ENCODE results near the gene DEGS1.

The DEGS1 gene

DNA sequence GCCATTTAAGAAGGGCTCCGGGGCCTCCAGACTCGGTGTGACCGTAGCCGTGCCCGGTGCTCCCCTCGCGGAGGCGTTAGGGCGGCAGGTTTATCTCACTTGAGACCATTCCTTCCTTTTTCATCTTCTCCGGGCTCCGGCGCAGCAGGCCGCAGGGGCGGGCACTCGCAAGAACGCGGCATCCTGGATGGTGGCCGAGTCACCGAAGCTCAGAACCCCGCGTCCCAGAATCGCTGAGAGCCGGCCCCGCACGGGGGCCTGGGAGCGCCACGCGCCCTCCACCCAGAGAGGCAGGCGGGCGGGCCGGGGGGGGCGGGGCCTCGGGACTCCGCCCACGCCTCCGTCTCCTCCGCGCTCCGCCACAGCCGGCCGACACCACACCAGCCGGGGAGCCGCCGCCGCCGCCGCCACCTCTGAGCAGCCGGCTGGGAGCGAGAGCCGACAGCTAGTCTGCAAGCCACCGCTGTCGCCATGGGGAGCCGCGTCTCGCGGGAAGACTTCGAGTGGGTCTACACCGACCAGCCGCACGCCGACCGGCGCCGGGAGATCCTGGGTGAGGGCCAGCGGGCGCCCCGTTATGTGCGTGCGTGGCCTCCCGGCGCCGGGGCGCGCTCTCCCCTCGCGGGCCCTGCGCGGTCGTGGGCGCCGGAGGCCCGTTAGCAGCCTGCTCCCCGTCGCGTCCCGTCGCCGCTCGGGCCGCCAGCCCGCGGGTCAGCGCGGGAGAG, at the start of gene DEGS1:
Gene DEGS1, plus strand, starts transcription at position 375 of the 725 bp plus-strand sequence. Its CDS starts 97 bp downstream, at position 472.
- peak; percentile 61 to 77 (median 74) for DNase-seq (ENCODE audit: low read depth in 2 of 3, low spot score in 2 of 3)

GRCh38 chr1:224133741-224134299, 49.2 kb upstream of the DEGS1 start:
- no peak for DNase-seq (ENCODE audit: low read depth in 2 of 3, low spot score in 2 of 3)

DNA sequence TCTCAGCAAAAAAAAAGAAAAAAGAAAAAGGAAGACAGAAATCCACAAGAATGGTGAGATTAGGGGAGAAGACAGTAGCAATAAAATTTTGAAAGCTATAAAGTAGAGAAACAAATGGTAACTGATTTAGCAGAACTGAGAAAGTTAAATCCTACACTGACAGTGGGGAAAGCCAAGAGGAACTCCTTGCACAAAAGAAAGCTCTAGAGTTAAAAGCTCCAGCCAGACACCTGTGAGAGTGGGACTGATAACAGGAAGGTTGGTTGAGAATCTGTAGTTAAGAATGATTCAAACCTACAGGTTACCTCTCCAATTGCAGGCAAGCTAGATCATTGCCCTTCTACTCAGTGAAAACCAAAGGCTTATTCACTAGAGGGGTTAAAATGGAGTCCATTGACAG, 45.5 kb upstream of the DEGS1 start:
- no peak for DNase-seq (ENCODE audit: low read depth in 2 of 3, low spot score in 2 of 3)

GRCh38 chr1:224138198-224138597, 44.8 kb upstream of the DEGS1 start:
- no peak for DNase-seq (ENCODE audit: low read depth in 2 of 3, low spot score in 2 of 3)

GRCh38 chr1:224141693-224142092, 41.3 kb upstream of the DEGS1 start:
- no peak for DNase-seq (ENCODE audit: low read depth in 2 of 3, low spot score in 2 of 3)

GRCh38 chr1:224149709-224150108, 33.3 kb upstream of the DEGS1 start:
- no peak for DNase-seq (ENCODE audit: low read depth in 2 of 3, low spot score in 2 of 3)

DNA sequence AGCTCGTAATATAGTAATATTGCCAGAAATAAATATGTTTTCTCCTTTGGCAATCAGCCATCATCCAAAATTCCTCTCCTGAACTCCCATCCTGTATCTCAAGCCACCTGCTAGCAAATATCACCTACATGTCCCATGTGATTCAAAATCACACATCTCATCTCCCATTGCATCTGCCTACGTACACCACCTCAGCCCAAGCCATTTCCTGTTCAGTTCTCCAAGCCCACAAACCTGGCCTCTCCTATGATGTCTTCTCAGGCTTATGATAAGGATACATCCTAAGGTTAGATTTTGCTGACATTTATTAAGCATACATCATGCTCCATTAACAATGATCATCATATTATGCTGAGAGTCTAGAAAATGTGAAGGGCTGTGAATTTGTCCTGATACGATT, 31.9 kb upstream of the DEGS1 start:
- DNase-seq (ENCODE audit: low read depth in 2 of 3, low spot score in 2 of 3) = no peak

GRCh38 chr1:224157316-224157715, 25.7 kb upstream of the DEGS1 start:
- no peak for DNase-seq (ENCODE audit: low read depth in 2 of 3, low spot score in 2 of 3)

DNA sequence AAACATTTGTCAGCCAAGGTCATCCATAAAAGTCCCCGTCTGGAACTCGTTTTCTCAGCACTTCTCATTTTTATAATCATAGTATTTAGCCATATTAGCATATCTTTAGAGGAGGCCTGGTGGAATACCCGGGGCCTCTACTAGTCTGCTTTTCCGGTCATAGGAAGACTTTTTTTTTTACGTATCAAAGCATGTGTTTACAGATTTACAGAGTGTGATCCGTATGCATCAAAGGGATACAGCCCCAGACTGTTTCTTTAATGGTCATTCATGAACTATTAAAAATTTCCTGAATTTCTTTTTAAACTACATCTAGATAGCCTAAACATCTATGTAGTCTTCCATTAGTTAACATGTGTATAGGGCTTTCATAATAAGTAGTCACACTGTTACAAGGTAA, 23.5 kb upstream of the DEGS1 start:
- no peak for DNase-seq (ENCODE audit: low read depth in 2 of 3, low spot score in 2 of 3)

DNA sequence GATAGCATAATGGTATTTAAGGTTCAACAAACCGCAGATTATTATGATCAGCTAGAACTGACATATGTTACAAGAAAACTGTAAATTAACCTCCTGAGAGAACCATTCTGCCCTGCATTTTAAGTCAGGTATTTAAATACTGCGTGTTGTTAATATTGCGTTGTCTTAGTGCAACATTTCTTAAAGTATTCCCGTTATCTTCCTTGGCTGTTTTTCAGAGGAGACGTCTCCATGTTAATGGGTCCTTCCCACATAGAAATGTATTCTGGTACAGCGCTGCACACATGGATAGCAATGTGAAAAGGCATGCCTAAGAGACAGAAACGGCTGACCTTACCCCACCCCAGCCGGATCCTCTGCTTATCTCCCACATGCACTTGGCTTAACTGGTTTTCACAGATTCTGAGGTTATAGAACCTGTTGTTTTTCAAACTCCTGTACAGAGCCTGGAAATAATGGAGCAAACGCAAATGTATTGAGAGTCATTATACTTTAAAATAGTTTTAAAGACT, 22.8 kb upstream of the DEGS1 start:
- DNase-seq (ENCODE audit: low read depth in 2 of 3, low spot score in 2 of 3) = no peak

- no peak for DNase-seq (ENCODE audit: low read depth in 2 of 3, low spot score in 2 of 3)
Observed at GRCh38 chr1:224162768-224163167, 20.3 kb upstream of the DEGS1 start.

GRCh38 chr1:224163311-224163710, 19.7 kb upstream of the DEGS1 start:
- DNase-seq (ENCODE audit: low read depth in 2 of 3, low spot score in 2 of 3) = no peak

GRCh38 chr1:224168859-224169380, 14.1 kb upstream of the DEGS1 start:
- DNase-seq (ENCODE audit: low read depth in 2 of 3, low spot score in 2 of 3) = no peak

GRCh38 chr1:224169718-224170270, 13.2 kb upstream of the DEGS1 start:
- DNase-seq (ENCODE audit: low read depth in 2 of 3, low spot score in 2 of 3) = no peak

- DNase-seq (ENCODE audit: low read depth in 2 of 3, low spot score in 2 of 3) = no peak
Observed at GRCh38 chr1:224170343-224170742, 12.7 kb upstream of the DEGS1 start.

DNA sequence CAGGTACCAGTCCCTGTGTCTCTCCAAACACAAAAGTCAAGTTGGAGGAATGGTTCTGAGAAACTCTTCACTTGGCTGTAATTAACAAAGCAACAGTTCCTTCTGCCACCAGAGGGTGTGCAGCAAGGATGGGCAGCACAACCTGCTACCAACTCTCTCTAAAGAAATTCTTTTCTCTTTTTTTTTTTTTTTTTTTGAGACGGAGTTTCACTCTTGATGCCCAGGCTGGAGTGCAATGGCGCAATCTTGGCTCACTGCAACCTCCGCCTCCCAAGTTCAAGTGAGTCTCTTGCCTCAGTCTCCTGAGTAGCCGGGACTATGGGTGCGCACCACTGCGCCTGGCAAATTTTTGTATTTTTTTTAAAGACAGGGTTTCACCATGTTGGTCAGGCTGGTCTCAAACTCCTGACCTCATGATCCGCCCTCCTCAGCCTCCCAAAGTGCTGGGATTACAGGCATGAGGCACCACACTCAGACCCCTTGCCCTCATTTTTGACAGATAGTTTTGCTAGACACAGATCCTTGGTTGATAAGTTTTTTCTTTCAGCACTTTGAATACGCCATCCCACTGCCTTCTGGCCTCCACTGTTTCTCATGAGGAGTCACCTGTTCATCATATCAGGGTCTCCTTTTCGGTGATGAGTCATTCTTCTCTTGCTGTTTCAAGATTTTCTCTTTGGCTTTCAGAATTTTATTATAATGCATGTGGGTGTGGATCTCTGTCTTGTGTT, 12.1 kb upstream of the DEGS1 start:
- no peak for DNase-seq (ENCODE audit: low read depth in 2 of 3, low spot score in 2 of 3)

GRCh38 chr1:224172229-224172628, 10.8 kb upstream of the DEGS1 start:
- no peak for DNase-seq (ENCODE audit: low read depth in 2 of 3, low spot score in 2 of 3)

DNA sequence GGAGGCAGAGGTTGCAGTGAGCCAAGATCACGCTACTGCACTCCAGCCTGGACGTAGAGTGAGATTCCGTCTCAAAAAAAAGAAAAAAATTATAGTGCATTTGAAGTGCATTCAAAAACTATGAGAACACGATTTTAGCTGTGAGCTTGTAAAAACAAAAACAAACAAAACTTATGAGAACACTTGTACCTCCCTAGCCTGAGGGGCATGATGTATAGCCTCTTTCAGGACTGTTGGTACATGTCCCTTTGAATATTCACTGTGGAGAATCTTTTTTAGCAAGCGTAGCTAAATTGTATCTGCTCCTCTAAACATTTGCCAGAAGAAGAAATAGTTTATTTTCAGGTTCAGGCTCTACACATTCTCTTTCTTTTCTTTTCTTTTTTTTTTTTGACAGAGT, 9.5 kb upstream of the DEGS1 start:
- no peak for DNase-seq (ENCODE audit: low read depth in 2 of 3, low spot score in 2 of 3)

DNA sequence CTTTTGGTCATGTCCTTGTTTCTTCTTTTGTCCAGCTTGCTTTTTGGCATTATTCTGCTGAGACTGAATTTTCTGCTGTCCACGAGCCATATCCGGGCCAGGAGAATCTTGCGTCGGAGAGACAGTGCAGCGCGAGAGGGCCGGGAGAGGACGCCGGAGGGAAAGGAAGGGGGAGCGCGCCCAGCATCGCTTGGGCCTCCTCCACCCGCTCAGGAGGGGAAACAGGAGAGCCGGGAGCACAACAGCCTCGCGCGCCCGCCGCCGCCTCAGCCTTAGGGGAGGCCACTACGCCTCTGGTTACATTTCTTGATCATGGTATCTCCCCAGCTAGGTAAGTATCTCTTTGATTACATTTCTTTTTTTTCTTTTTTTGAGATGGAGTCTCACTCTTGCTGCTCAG, 7.4 kb upstream of the DEGS1 start:
- DNase-seq (ENCODE audit: low read depth in 2 of 3, low spot score in 2 of 3) = no peak

DNA sequence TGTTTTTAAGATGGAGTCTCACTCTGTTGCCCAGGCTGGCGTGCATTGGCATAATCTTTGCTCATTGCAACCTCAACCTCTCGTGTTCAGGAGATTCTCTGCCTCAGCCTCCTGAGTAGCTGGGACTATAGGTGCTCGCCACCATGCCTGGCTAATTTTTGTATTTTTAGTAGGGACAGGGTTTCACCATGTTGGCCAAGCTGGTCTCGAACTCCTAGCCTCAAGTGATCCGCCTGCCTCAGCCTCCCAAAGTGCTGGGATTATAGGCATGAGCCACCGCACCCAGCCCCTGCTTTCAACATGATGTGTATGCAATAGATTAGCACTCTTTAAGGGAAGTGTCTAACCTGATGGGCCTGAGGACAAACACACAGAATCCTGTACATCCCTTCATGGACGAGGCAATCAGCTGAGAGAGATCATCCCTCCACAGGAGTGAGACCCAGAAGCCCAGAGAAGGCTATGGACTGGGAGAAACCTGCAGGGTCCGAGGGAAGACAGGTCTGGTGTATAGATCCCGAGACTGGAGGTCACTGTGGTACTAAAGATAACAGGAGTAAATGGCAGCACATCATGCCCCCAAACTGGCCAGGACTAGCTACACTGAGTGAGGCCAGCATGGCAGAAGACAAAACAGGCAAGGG, 5.6 kb upstream of the DEGS1 start:
- no peak for DNase-seq (ENCODE audit: low read depth in 2 of 3, low spot score in 2 of 3)

DNA sequence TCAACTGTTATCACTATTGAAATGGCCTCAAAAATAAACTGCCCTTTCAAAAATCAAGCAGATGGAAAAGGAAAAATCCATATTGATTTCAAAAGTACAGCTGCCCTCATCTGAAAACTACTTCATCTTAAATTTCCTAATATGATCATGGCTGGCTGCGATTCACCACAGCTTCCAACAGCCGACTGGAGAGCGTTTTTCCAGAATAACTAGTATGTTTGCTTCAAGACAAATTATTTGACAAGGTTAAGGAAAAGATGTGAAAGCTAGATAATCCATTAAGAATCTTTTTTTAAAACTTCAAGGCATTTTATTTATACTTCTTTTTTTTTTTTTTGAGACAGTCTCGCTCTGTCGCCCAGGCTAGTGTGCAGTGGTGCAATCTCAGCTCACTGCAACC, 4.1 kb upstream of the DEGS1 start:
- DNase-seq (ENCODE audit: low read depth in 2 of 3, low spot score in 2 of 3) = no peak
